GM21423 (cell line): ENCODE results near the gene BCR.

Experiments
- ATAC-seq: cut with Tn5 transposase; IDR thresholded peaks from one replicate; pipeline ENCODE4 v1.9.1; 2021; ENCODE audit warnings: mild to moderate bottlenecking, moderate library complexity; ENCODE audit not compliant: unreplicated experiment

Gene BCR

DNA sequence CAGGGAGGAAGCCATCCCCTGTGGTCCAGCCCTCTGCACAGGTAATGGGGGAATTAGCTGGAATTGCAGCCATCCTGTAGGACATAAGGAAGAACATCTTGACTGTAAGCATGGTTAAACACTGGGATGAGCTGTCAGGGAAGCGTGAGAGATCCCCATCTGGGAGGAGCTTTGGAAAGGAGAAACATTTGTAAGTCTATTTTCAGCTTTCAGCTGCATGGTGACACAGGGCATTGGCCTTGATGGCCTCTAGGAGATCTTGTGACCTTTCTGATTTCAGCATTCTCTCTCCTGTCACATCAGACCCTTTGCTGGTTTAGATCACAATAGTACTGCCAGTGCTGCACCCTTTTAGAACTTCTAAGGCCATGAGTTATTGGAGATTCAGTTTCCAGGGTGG lies 47.1 kb downstream of the BCR start:
- ATAC-seq = no peak

DNA sequence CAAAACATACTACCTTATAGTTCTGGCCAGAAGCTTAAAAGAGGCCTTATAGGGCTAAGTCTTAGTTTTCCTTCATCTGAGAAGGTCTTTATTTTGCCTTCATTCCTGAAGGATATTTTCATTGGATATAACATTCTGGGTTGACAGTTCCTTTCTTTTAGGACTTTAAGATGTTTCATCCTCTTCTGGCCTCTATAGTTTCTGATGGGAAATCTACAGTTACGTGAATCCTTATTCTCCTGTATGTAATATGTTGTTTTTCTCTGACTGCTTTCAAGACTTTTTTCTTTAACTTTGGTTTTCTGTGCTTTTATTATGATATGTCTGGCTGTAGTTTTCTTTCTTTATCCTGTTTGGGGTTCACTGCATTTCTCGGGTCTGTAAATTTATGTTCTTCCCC lies 48.2 kb downstream of the BCR start:
- no peak for ATAC-seq

DNA sequence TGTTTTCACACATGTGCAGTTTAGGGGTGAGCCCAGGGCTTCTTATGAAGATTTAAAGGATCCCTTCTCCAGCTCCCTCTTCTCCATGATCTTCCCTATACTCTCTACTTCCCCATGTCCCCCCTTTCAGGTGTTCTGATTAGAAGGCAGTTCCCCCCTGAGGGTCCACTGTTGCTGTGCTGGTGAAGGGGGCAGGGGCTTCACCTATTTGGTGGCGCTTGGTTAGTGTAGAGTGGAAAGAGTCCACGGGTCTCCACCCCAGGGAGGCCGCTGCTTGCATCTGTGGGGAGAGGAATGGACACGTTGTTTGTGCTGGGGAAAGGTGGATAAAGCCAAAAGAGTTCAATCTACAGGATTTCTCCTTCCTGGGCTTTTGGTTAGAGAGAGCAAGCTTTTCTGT lies 49.3 kb downstream of the BCR start:
- ATAC-seq = no peak

GRCh38 chr22:23230348-23231068 lies 50.2 kb downstream of the BCR start:
- ATAC-seq = no peak

- no peak for ATAC-seq
Observed at GRCh38 chr22:23231471-23232093, 51.3 kb downstream of the BCR start.

DNA sequence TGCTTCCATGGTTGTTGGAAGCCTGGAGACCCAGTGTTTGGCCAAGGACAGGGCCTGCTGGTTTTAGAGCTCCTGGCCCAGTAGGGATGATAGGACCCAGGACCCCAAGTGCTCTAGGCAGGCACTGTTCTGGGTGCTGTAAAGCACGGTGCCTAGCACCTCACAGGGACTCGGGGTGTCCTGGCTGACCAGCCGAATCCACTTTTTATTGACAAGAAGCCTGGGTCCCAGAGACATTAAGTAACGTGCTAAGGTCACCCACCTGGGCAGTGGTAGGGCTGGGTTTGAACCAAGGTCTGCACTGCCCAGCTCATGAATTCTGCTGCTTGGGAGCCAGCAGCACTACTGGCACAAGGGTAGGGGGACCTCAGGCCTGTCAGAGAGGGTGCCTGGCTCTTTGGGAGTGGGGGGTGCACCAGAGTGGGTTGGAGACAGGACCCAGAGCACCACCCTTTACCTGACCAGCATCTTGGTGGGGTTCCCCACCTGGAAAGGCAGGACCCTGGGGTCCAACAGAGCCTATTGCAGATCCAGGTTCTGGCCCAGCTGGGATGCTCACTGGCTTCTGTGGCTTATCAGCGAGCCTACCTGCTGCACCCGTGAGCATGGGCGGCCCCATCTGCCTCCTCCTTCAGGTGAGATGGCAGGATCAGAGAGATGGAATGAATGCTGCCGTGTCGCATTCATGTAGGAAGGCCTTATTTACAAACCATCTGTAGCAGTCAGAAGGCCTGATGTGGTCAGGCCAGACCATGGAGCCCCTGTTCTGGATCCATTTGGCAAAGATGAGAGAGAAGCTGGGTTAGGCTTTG lies 52.0 kb downstream of the BCR start:
- ATAC-seq = no peak

- ATAC-seq = no peak
Observed at GRCh38 chr22:23233084-23233531, 52.8 kb downstream of the BCR start.

GRCh38 chr22:23233752-23234408 lies 53.6 kb downstream of the BCR start:
- ATAC-seq = no peak

GRCh38 chr22:23234409-23235161 lies 54.3 kb downstream of the BCR start:
- ATAC-seq = no peak

DNA sequence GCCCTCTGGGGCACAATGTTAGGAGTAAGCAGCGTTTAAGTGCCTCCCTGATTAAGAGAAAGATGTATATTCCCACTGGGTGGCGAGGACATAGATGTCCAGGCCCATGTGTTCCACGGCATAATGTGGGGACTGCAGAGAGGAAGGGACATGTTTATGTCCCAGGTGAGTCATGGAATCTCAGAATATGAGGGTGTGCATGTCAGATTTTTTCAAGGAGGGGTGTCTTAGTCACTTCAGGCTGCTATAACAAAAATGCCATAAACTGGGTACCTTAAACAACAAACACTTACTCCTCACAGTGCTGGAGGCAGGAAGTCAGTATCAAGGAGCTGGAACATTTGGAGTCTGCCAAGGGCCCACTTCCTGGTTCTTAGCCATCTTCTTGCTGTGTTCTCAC lies 55.1 kb downstream of the BCR start:
- ATAC-seq = no peak

DNA sequence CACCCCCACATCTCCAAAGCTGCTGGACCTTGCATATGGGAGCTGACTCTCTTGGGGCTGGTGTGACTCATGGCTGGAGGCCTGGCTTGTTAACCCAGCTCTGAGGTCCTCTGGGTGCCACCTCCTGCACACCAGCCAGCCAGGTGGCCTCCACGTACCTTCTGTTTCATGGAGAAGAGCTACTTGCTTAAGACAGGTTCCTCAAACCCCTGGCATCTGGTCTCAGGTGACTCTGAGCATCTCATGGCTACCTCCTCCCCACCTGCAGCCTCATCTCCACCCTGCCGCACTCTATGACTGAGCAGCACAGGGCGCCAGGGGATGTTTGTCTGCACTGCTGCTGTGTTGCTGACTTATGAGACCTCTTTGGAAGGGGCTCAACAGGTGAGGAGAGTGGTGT lies 55.7 kb downstream of the BCR start:
- no peak for ATAC-seq

GRCh38 chr22:23236440-23237184 lies 56.3 kb downstream of the BCR start:
- no peak for ATAC-seq

DNA sequence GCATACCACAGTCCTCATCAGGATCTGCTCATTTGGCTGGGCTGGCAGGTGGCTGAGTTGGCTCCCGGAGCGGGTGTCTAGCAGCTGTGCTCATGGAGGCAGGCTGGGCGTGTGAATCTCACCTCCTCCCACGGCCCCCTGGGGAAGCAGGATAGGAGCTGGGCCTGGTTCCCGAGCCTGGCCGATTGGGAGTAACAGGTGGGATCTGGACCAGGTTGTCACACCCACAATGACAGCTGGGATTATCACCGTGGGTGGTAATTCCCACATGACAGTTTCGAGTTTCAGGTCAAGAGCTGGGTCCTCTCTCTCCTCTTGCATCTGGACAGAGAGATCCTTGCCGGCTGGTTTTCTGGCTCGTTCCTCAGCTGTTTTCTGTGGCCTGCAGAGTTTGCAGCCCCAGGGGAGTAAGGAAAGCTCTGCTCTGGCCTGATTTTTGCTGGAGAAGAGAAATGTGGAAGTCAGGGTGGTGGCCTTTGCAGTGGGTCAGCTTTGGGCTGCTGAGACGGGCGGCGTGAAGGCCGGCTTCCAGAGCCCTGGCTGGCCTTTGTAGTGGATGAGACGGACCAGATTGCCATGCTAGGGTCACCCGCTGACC lies 57.0 kb downstream of the BCR start:
- no peak for ATAC-seq

DNA sequence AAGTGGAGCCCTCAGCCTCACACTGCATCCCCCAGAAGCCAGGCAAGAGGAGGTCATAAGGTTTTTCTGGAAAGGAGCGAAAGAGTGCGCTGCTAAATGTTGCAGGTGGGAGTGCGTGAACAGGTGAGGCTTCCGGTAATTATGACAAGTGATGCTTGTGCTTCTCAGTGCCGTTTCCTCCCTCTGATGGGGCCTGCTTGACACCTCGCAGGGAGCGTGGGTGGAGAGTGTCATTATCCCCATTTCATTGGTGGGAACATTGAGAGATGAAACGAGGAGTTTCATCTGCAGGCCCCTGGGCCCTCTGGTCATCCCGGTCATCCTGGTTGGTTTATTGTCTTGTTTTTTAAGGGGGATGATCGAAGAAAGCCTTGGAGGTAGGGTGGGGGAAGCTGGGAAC lies 57.5 kb downstream of the BCR start:
- ATAC-seq = no peak

DNA sequence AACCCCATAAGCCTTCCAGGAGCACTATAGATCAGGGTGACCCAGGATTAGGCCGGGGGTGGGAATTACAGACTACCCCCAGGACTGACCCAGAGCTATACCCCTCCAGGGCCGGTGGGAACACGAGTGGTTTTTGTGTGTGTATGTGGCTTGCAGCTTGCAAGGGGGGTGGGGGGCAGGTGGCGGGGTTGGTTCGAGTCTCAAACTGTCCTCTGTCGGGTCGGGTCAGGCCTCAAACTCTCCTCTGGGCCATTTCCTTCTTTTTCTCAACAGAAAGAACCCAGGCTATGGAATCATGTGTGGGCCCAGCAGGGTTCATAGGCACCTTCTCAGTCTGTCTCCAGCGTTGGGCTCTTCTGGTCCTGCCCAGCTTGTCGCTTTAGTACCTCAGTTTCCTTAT lies 58.4 kb downstream of the BCR start:
- ATAC-seq = no peak

DNA sequence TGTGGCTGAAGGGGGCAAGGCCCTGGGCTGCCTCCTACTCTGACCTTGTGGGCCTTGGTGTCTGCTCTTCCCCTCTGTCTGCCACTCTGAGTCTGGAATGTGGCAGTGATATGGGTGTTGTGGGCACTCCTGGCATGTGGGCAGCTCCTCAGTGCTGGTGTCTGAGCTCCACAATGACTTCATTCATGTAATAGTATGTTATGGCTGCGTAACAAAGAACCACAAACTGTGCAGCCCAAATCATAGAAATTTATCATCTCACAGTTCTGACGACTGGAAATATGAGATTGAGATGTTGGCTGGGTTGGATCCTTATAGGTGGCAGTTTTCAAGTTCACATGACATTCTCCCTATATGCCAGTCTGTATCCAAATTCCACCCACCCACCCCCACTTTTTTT lies 59.1 kb downstream of the BCR start:
- no peak for ATAC-seq

GRCh38 chr22:23240639-23241389 lies 60.5 kb downstream of the BCR start:
- no peak for ATAC-seq

GRCh38 chr22:23241562-23242472 lies 61.5 kb downstream of the BCR start:
- ATAC-seq = no peak
